GM19043 (cell line): ENCODE data around the gene PPP2R5C.

Experiments
- ATAC-seq: cut with Tn5 transposase; IDR thresholded peaks from one replicate; pipeline ENCODE4 v1.9.1; 2021; ENCODE audit warnings: low read depth; ENCODE audit not compliant: unreplicated experiment

The PPP2R5C gene

GRCh38 chr14:101812071-101812470 lies 50.6 kb downstream of the PPP2R5C start:
- ATAC-seq: no peak

- ATAC-seq: no peak
Observed at GRCh38 chr14:101813171-101813759, 51.8 kb downstream of the PPP2R5C start.

GRCh38 chr14:101813833-101814232 lies 52.3 kb downstream of the PPP2R5C start:
- ATAC-seq: no peak

- no peak for ATAC-seq
Observed at GRCh38 chr14:101814934-101815333, 53.4 kb downstream of the PPP2R5C start.

- no peak for ATAC-seq
Observed at GRCh38 chr14:101815994-101816393, 54.5 kb downstream of the PPP2R5C start.

GRCh38 chr14:101817501-101818001 lies 56.0 kb downstream of the PPP2R5C start:
- ATAC-seq: no peak

- no peak for ATAC-seq
Observed at GRCh38 chr14:101819251-101819990, 57.9 kb downstream of the PPP2R5C start.

- ATAC-seq: no peak
Observed at GRCh38 chr14:101820283-101820798, 58.8 kb downstream of the PPP2R5C start.

- ATAC-seq: no peak
Observed at GRCh38 chr14:101821528-101821927, 60.0 kb downstream of the PPP2R5C start.

GRCh38 chr14:101823066-101823465 lies 61.6 kb downstream of the PPP2R5C start:
- ATAC-seq: no peak

GRCh38 chr14:101823511-101824120 lies 62.1 kb downstream of the PPP2R5C start:
- no peak for ATAC-seq

- no peak for ATAC-seq
Observed at GRCh38 chr14:101824339-101824727, 62.8 kb downstream of the PPP2R5C start.

GRCh38 chr14:101825797-101826196 lies 64.3 kb downstream of the PPP2R5C start:
- ATAC-seq: no peak

GRCh38 chr14:101826351-101826750 lies 64.8 kb downstream of the PPP2R5C start:
- no peak for ATAC-seq

- ATAC-seq: no peak
Observed at GRCh38 chr14:101827286-101827685, 65.8 kb downstream of the PPP2R5C start.

- no peak for ATAC-seq
Observed at GRCh38 chr14:101828046-101828445, 66.5 kb downstream of the PPP2R5C start.

GRCh38 chr14:101830271-101830670 lies 68.8 kb downstream of the PPP2R5C start:
- no peak for ATAC-seq

- ATAC-seq: no peak
Observed at GRCh38 chr14:101833045-101833444, 71.5 kb downstream of the PPP2R5C start.

GRCh38 chr14:101834397-101834796 lies 72.9 kb downstream of the PPP2R5C start:
- no peak for ATAC-seq

- ATAC-seq: no peak
Observed at GRCh38 chr14:101834800-101835547, 73.5 kb downstream of the PPP2R5C start.

- no peak for ATAC-seq
Observed at GRCh38 chr14:101835566-101835965, 74.1 kb downstream of the PPP2R5C start.
